ENCODE measurements around the gene DTD1.

- TF ChIP-seq CTCF (IDR thresholded peaks at IDR 0.05) (no peak), POLR2A (IDR thresholded peaks at IDR 0.05) (no peak)
Observed at GRCh38 chr20:18750735-18751134, 162.9 kb downstream of the DTD1 start.

All from testis (tissue), 2 donors.